Kasumi-1 (cell line): ENCODE results near the gene PTGDR2.

Experiments used
- DNase-seq, 2 experiments: peaks; one replicate each; lab custom pipeline; 2025; lab: John Stamatoyannopoulos, UW

PTGDR2 gene

GRCh38 chr11:60809691-60810090, 46.1 kb downstream of the PTGDR2 start:
- no peak for DNase-seq

GRCh38 chr11:60809249-60809648, 46.5 kb downstream of the PTGDR2 start:
- peak; percentile 6 to 9 for DNase-seq

GRCh38 chr11:60803273-60803936, 52.3 kb downstream of the PTGDR2 start:
- no peak for DNase-seq

- DNase-seq = no peak
These were observed 54.6 kb downstream of the PTGDR2 start for GRCh38 chr11:60801194-60801593.
